Endothelial cell of umbilical vein (primary cell): ENCODE data around the gene ADPRH. TPM values are rescaled to one million over a fixed set of nuclear protein-coding genes. Genes with fewer than 3 reads are reported as not detected.

Source experiments
- BruUV-seq: library from RNA; stranded (reverse); fragments of 400-500 nt; replicated peaks from 2 replicates; lab custom pipeline; 2021; lab: Mats Ljungman, UMichigan
- CTCF ChIA-PET: fragments of 300-600, 350-600 bp; sonication (Branson Sonifier 250); formaldehyde crosslinking; loops from one replicate; lab custom pipeline; 2021; ENCODE audit warnings: antibody characterized with exemption, inconsistent platforms; lab: Charles Lee
- POLR2A ChIA-PET: fragments of 300-600, 350-600 bp; sonication (Branson Sonifier 250); formaldehyde crosslinking; loops from one replicate; lab custom pipeline; 2021; ENCODE audit warnings: antibody characterized with exemption, inconsistent platforms; lab: Charles Lee
- DNase-seq: peaks from one replicate; pipeline ENCODE4 v3.0.0-alpha.2; 2011; ENCODE audit warnings: low read depth, low spot score
- FAIRE-seq: peaks from 2 replicates; lab custom pipeline; 2011; peaks lifted over from hg19 to GRCh38; lab: Jason Lieb, UNC
- H2AFZ ChIP-seq: 2 replicates; pipeline ENCODE4 v1.6.0; 2012; ENCODE audit warnings: low read depth, low read length, control low read depth, inconsistent platforms
- H3K27ac ChIP-seq: 2 replicates; pipeline ENCODE4 v1.5.1; 2011; ENCODE audit warnings: low read depth, mild to moderate bottlenecking, control low read depth, low read length, moderate library complexity; ENCODE audit not compliant: insufficient read depth
- H3K27me3 ChIP-seq, 2 experiments: 2 replicates each; pipeline versions ENCODE4 v1.6.0 to v1.6.1; 2011; ENCODE audit warnings: low read length in 2 of 2, mixed read lengths in 1 of 2; ENCODE audit not compliant: control insufficient read depth in 2 of 2, insufficient read depth in 2 of 2
- H3K36me3 ChIP-seq, 2 experiments: 2 replicates in 1 of 2; 3 replicates in 1 of 2; pipeline ENCODE4 v1.5.1; 2011; ENCODE audit warnings: low read length in 2 of 2, mild to moderate bottlenecking in 1 of 2, moderate library complexity in 1 of 2; ENCODE audit not compliant: control insufficient read depth in 2 of 2, insufficient read depth in 2 of 2; ENCODE audit errors: extremely low read depth in 1 of 2
- H3K4me1 ChIP-seq: 3 replicates; pipeline ENCODE4 v1.5.1; 2011; ENCODE audit warnings: mild to moderate bottlenecking, low read length; ENCODE audit not compliant: control insufficient read depth, insufficient read depth; ENCODE audit errors: extremely low read depth
- H3K4me2 ChIP-seq: 2 replicates; pipeline ENCODE4 v1.6.1; 2011; ENCODE audit warnings: low read length, control low read depth, mixed read lengths; ENCODE audit not compliant: insufficient read depth
- H3K4me3 ChIP-seq, 3 experiments: fragments of 200-600 bp in 1 of 3; sonication (generic), shearing (Covaris generic) in 1 of 3; replicated peaks in 1 of 3; 2 replicates each; pipeline ENCODE4 v1.5.1; 2011 to 2016; ENCODE audit warnings: control low read depth in 3 of 3, low read length in 3 of 3, mild to moderate bottlenecking in 2 of 3, inconsistent platforms in 1 of 3, low read depth in 1 of 3, moderate library complexity in 1 of 3; ENCODE audit not compliant: insufficient read depth in 1 of 3
- H3K79me2 ChIP-seq: 2 replicates; pipeline ENCODE4 v1.6.0; 2012; ENCODE audit warnings: low read length, inconsistent platforms; ENCODE audit not compliant: control insufficient read depth, insufficient read depth
- H3K9ac ChIP-seq: replicated peaks from 2 replicates; pipeline ENCODE3; 2011; ENCODE audit warnings: low read length, control low read depth; ENCODE audit not compliant: insufficient read depth; ENCODE audit errors: extremely low read depth
- H3K9me1 ChIP-seq: replicated peaks from 3 replicates; pipeline ENCODE4 v1.6.0; 2011; ENCODE audit warnings: mild to moderate bottlenecking, low read length; ENCODE audit not compliant: control insufficient read depth, insufficient read depth; ENCODE audit errors: extremely low read depth
- H3K9me3 ChIP-seq: replicated peaks from 2 replicates; pipeline ENCODE4 v1.5.1; 2012; ENCODE audit warnings: low read length, inconsistent platforms; ENCODE audit not compliant: control insufficient read depth, insufficient read depth
- H4K20me1 ChIP-seq: replicated peaks from 2 replicates; pipeline ENCODE3; 2011; ENCODE audit warnings: mild to moderate bottlenecking, low read length; ENCODE audit not compliant: control insufficient read depth, insufficient read depth; ENCODE audit errors: extremely low read depth
- EZH2 ChIP-seq: IDR thresholded peaks from 2 replicates; pipeline ENCODE4 v1.6.1; 2012; ENCODE audit warnings: borderline replicate concordance, low read depth, mild to moderate bottlenecking, moderate library complexity, low read length, inconsistent platforms; ENCODE audit not compliant: severe bottlenecking
- FOS ChIP-seq: IDR thresholded peaks from 2 replicates; pipeline ENCODE4 v1.6.1; 2011; ENCODE audit warnings: mild to moderate bottlenecking, low read length, moderate library complexity, borderline replicate concordance; ENCODE audit not compliant: insufficient read depth
- GATA2 ChIP-seq: IDR thresholded peaks from 2 replicates; pipeline ENCODE4 v1.7.0; 2011; ENCODE audit warnings: low read depth, mild to moderate bottlenecking, moderate library complexity, mixed read lengths, low read length; ENCODE audit not compliant: insufficient read length, insufficient read depth
- JUN ChIP-seq: IDR thresholded peaks from 2 replicates; pipeline ENCODE4 v1.6.1; 2011; ENCODE audit warnings: borderline replicate concordance, low read depth; ENCODE audit not compliant: insufficient read length, insufficient read depth
- MYC ChIP-seq: IDR thresholded peaks from one replicate; pipeline ENCODE4 v1.6.1; 2011; ENCODE audit warnings: mild to moderate bottlenecking, low read depth, low read length
- POLR2A ChIP-seq: IDR thresholded peaks from 2 replicates; pipeline ENCODE4 v1.6.1; 2012; ENCODE audit warnings: low read depth, mild to moderate bottlenecking, control low read depth, low read length
- POLR2AphosphoS5 ChIP-seq: IDR thresholded peaks from 2 replicates; pipeline ENCODE4 v1.6.1; 2012; ENCODE audit warnings: low read depth, mild to moderate bottlenecking, control low read depth, low read length, moderate library complexity; ENCODE audit not compliant: insufficient read depth
- dilution Hi-C: fragments of 300-500 bp; cut with MboI; formaldehyde crosslinking; loops from one replicate; pipeline ENCODE4 v1.15.0; 2019; ENCODE audit warnings: low sequenced_read_pairs; ENCODE audit not compliant: extremely low pct_ligation_motif_present
- intact Hi-C: fragments of 100-400 bp; cut with micrococcal nuclease; formaldehyde crosslinking; loops from one replicate; pipeline ENCODE4 v1.10.0; 2022
- polyA plus RNA-seq, 4 experiments: library from polyadenylated mRNA; depleted of rRNA in 3 of 4; stranded (reverse) in 3 of 4; unstranded in 1 of 4; fragments of >200 nt; gene quantifications; 2 replicates each; pipeline versions ENCODE4 v1.2.1 to v1.2.3, GENCODE V29; 2011 to 2012; ENCODE audit warnings: missing spikeins in 1 of 4
- total RNA-seq: library from RNA; stranded (reverse); gene quantifications from 2 replicates; pipeline ENCODE4 v1.2.3, GENCODE V29; 2021
- TF ChIP-seq, protein P1 (sequence below), 2 donors: IDR thresholded peaks; 1 replicate in 1 of 2; 2 replicates in 1 of 2; pipeline ENCODE4 v1.5.1; 2011; ENCODE audit warnings: low read length in 2 of 2, mild to moderate bottlenecking in 2 of 2, moderate library complexity in 2 of 2, control low read depth in 1 of 2, inconsistent platforms in 1 of 2, low read depth in 1 of 2; ENCODE audit not compliant: insufficient read depth in 1 of 2; ENCODE audit errors: extremely low read depth in 1 of 2
- TF ChIP-seq, protein P2 (sequence below): IDR thresholded peaks from 2 replicates; pipeline ENCODE4 v1.6.1; 2011; ENCODE audit not compliant: insufficient read depth, insufficient read length

Gene ADPRH
- total and polyA plus RNA-seq, 2 donors (not counting 3 experiments of a cell fraction or from before 2014, with no cell fraction given): 3.5 to 8.0 TPM

DNA sequence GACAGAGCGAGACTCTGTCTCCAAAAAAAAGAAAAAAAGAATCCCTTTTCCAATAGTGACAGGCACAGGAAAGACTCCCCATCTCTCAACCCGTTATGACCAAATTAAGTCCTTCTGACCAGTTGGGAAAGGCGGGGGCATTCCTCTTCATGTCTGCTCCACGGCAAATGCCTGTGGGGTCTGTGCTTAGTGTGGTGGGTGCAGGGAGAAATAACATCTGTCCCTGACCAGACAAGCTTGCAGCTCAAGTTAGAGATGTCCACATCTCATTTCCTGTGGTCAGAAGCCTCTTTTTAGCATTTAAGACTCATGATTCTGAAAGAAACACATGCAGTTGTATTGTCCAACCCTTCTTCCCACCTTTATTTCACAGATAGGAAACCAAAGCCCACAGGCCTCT is 34.6 kb downstream of the ADPRH start:
- H3K79me2 ChIP-seq: no peaks in the 10 kb centered on the region
- no peak overlapping the region for H3K9ac ChIP-seq
- no peak overlapping the region for H3K4me3 ChIP-seq
- no peaks in the 10 kb centered on the region for H3K4me1 ChIP-seq
- H3K27ac ChIP-seq: no peak overlapping the region
- no peaks in the 10 kb centered on the region for H3K9me3 ChIP-seq
- DNase-seq (no peak), FAIRE-seq (no peak)
- POLR2A ChIA-PET: no interaction called here
- H4K20me1 ChIP-seq: no peaks in the 10 kb centered on the region
- TF ChIP-seq MYC: no peak
- TF ChIP-seq POLR2A: no peak
- TF ChIP-seq POLR2AphosphoS5: no peak
- no peak for TF ChIP-seq GATA2
- TF ChIP-seq EZH2: no peak
- TF ChIP-seq, protein P1, sequence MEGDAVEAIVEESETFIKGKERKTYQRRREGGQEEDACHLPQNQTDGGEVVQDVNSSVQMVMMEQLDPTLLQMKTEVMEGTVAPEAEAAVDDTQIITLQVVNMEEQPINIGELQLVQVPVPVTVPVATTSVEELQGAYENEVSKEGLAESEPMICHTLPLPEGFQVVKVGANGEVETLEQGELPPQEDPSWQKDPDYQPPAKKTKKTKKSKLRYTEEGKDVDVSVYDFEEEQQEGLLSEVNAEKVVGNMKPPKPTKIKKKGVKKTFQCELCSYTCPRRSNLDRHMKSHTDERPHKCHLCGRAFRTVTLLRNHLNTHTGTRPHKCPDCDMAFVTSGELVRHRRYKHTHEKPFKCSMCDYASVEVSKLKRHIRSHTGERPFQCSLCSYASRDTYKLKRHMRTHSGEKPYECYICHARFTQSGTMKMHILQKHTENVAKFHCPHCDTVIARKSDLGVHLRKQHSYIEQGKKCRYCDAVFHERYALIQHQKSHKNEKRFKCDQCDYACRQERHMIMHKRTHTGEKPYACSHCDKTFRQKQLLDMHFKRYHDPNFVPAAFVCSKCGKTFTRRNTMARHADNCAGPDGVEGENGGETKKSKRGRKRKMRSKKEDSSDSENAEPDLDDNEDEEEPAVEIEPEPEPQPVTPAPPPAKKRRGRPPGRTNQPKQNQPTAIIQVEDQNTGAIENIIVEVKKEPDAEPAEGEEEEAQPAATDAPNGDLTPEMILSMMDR (IDR thresholded peaks at IDR 0.05; ENCODE audit: extremely low read depth in 1 of 2, insufficient read depth in 1 of 2, low read depth in 1 of 2, low read length in 2 of 2): no peak
- H2AFZ ChIP-seq: no peak overlapping the region
- intact Hi-C loops: no loop called here
- H3K36me3 ChIP-seq: no peaks in the 10 kb centered on the region
- peaks cover 3 to 5% of the 10 kb centered on the region in 2 experiments for H3K27me3 ChIP-seq
- BruUV-seq: no TSS peak
- CTCF ChIA-PET: no interaction called here
- H3K9me1 ChIP-seq: no peaks in the 10 kb centered on the region
- dilution Hi-C loops: no loop called here
- H3K4me2 ChIP-seq: no peak overlapping the region

DNA sequence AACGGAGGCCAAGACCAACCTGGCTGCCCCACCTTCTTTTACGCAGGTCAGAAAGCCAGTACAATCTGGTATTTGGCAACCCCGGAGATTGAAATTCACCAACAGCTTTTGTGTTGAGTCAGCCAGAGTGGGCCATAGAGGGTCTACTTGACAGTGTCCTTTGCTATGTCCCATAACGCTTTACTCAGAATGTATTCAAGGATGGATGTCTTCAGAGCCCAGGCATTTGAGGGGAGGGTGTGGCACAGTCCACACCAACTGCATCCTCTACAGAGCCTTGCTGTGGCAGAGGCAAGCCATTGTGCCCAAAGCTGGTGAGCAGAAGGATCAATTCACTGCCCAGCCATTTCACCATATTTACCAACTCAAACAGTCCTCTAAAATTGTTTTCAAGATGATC is 36.8 kb downstream of the ADPRH start:
- Histone ChIP-seq H4K20me1 (no peaks in the 10 kb centered on the region), H3K27ac (no peak overlapping the region), H3K9ac (no peak overlapping the region), H3K79me2 (no peaks in the 10 kb centered on the region), H3K4me2 (no peak overlapping the region), H3K9me3 (no peaks in the 10 kb centered on the region), H3K36me3 (no peaks in the 10 kb centered on the region), H2AFZ (no peak overlapping the region), H3K27me3 (no peaks in the 10 kb centered on the region), H3K4me1 (no peaks in the 10 kb centered on the region), H3K4me3 (no peak overlapping the region), H3K9me1 (no peaks in the 10 kb centered on the region)
- CTCF ChIA-PET: no interaction called here
- intact Hi-C loops: no loop called here
- FAIRE-seq: no peak
- TF ChIP-seq JUN (no peak), POLR2A (no peak), EZH2 (no peak), MYC (no peak), POLR2AphosphoS5 (no peak), GATA2 (no peak), FOS (no peak)
- TF ChIP-seq, protein P1 (IDR thresholded peaks at IDR 0.05; ENCODE audit: extremely low read depth in 1 of 2, insufficient read depth in 1 of 2, low read depth in 1 of 2, low read length in 2 of 2): no peak
- TF ChIP-seq, protein P2, sequence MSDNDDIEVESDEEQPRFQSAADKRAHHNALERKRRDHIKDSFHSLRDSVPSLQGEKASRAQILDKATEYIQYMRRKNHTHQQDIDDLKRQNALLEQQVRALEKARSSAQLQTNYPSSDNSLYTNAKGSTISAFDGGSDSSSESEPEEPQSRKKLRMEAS: no peak
- POLR2A ChIA-PET: no interaction called here
- dilution Hi-C loops: no loop called here
- no TSS peak for BruUV-seq
- DNase-seq: no peak
